GM21390 (cell line): ENCODE data around the gene CDCA7L.

ENCODE experiments used
- ATAC-seq: cut with Tn5 transposase; IDR thresholded peaks from one replicate; pipeline ENCODE4 v1.9.1; 2021; ENCODE audit not compliant: unreplicated experiment

Gene CDCA7L

DNA sequence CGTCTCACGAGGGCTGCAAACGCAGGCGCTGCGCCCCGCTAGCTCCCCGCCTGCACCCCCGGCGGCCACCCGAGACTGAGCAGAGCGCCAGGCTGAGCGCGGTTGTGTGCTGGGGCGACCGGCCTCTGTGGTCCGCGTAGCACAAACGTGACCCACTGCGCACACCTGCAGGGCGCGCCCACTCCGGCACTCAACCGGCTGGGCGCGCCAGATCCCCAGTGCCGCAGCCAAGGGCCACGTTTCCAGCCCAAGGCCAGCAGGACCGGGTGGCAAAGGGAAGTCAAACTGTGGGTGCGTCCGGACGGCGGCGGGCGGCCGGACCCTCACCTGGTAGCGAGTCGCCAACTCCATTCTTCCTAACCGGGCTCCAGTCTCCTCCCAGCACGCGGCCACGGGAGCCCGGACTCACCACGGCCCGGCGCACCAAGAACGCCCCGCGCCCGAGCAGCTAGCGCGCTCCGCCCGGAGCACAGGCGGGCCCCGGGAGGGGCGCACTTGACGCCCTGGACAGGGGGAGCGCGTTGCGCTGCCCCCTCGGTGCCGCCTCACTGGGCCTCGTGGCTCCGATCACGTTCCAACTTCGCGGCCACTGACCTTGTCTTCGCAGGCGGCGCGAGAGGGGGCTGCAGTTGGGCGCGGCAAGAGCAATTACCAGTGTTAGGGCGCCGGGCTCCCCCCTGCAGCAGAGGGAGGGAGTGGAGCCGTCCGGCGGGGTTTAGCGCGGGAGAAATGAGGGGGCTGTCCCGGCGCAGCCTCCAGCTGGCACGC, at the start of gene CDCA7L:
TSS of gene CDCA7L (minus strand) at position 446 of the 768 bp plus-strand sequence. CDS start at position 351, 95 bp downstream.
- ATAC-seq: peak; percentile 85

- ATAC-seq: no peak
Measured at GRCh38 chr7:21986096-21986495, 40.4 kb upstream of the CDCA7L start.

GRCh38 chr7:21984042-21984441, 38.3 kb upstream of the CDCA7L start:
- no peak for ATAC-seq

DNA sequence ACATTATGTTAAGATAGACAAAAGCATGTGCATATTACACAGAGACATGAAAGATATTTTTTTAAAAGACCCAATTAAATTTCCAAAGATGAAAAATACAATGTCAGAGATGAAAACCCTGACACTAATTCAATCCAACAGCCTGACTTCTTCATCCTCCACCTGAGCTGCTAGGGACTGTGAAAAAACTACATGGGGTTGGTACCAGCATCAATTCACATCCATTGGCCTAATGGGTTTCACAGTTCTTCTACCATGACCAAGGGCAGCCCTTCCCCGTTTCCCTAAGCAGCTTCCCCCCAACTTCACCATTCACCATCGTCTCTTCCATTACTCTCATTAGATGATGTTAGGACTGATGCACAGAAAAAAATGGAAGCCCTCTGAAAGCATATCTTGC, 37.4 kb upstream of the CDCA7L start:
- ATAC-seq: no peak

DNA sequence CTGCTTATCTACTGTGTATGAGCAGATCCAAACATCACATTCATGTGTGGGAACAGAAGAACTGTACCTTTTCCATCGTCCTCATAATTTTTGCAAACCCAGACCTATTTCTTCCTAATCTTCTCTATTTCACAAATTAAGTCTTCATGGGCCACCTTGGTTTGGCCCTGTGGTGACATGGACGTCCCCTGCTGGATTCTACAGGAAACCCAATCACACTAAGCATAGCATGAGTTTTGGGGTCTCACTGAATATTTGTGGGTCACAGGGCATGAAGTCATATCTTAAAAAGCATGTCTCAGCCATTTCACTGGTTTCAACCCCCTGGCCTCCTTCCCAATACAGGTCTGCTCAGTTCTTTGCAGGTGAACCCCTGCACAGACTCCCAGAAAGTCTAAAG, 35.8 kb upstream of the CDCA7L start:
- ATAC-seq: no peak

DNA sequence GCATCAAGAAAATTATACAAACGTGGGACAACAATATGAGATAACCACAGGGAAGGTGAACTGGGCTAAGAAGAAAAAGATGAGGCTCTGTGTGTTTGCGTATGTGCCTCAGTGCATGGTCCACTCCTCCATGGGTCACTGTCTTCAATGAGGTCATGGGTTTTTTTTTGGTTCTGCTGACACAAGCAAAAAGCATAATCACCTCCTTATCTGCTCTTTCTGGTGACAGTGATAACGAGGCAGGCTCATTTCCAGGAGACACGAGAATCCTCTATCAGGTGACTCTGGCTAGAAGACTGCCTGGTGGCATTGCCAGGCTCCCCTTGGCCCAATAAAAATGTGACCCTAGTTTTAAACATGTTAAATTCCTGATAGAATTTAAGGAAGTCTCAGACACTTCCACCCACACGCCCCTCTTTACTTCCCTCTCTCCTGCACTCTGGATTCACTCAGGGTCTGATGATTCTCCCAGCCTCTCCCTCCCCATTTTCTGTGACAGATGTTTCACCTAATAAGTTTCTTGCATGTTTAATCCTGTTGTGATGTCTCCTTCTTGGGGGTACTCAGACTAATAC, 35.3 kb upstream of the CDCA7L start:
- no peak for ATAC-seq

GRCh38 chr7:21972397-21972784, 26.7 kb upstream of the CDCA7L start:
- no peak for ATAC-seq

DNA sequence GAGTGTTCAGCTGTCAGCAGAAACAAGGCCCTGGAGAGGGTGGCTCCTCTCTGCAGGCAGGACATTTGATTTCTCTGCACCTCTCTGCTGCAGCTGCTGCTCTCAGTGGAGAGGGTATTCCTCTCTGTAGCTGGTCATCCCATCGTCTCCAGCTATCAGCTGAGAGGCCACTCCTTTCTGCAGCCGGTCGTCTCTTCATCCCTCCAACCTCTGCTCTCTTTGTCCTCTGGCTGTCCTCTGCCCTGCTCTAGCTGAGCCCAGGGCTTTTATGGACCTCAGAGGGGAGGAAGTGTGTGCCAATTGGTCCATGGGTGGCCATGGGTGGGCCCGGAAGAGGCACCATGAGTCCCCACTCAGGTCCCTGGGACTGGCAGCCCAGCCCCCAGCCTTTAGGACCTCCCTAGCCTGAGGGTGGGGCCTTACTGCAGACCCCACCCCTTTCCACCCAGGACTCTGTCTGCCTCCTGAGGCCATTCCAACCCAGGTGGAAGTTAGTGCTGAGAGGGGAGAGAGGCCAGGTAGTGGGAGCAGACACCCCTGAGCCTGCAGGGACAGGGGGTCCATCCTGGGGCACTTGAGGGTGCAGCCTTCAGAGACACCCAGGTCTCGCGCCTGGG, 26.2 kb upstream of the CDCA7L start:
- ATAC-seq: no peak

DNA sequence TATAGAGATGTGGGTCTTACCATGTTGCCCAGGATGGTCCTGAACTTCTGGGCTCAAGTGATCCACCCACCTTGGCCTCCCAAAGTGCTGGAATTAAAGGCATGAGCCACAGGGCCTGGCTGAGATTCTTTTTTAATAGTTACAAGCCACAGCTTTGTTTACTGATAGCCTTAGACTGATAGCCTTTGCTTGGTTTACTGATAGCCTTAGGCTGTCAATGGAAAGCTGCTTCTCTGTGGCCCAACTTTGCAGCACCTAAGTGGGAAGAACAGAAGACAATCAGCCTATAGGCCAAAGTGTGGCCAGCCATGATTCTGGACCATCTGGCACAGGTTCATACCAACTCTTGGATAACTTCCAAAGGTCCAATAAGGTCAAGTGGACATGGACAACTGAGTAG, 24.1 kb upstream of the CDCA7L start:
- ATAC-seq: no peak

- ATAC-seq: no peak
Measured at GRCh38 chr7:21967598-21968003, 21.9 kb upstream of the CDCA7L start.

- ATAC-seq: peak; percentile 93
Measured at GRCh38 chr7:21966271-21966670, 20.6 kb upstream of the CDCA7L start.

DNA sequence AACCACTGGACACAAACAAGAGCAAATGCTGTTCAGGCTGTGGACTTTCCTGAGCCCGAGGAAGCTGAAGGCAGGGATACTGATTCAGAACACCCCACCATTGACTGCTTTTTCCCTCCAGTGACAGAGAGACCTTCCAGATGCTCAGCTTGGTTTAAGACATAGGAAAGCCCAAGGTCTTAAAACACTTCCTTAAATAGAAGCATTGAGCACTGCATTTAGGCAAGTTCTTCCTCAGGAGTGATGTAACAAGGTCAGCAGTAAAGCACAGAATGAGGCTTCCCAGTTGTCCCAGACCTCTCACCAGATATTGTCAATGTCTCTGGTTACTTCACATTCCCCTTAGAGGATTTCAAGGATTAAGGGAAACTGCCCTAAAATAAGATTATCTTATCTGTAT, 19.6 kb upstream of the CDCA7L start:
- ATAC-seq: no peak

DNA sequence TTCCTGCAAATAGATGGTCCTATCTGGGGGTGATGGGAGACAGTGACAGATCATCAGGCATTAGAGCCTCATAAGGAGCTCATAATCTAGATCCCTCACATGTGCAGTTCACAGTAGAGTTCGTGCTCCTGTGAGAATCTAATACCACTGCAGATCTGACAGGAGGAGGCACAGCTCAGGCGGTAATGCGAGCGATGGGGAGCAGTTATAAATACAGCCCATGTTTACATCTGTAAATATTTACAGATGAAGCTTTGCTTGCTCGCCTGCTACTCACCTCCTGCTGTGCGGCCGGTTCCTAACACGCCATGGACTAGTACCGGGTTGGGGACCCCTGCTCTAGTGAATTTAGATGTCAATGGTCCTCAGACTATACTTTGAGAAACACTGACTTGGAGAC, 17.0 kb upstream of the CDCA7L start:
- ATAC-seq: no peak

DNA sequence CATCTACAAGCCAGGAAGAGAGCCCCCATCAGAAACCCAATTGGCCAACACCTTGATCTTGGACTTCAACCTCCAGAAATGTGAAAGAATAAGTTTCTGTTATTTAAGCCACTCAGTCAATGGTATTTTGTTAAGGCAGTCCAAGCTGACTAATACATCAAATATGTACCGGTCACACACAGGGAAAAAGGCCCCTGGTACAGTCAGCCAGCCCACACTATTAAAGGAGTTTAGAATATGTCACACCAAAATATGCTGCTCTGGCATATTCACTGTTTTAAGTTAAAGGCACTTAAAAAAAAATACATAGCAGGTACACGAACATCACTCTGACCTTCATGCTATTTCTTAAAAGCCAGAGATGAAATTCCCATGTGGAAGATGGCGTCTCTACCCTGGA, 15.2 kb upstream of the CDCA7L start:
- ATAC-seq: no peak

GRCh38 chr7:21959387-21959776, 13.7 kb upstream of the CDCA7L start:
- ATAC-seq: no peak

GRCh38 chr7:21953781-21954180, 8.1 kb upstream of the CDCA7L start:
- no peak for ATAC-seq

DNA sequence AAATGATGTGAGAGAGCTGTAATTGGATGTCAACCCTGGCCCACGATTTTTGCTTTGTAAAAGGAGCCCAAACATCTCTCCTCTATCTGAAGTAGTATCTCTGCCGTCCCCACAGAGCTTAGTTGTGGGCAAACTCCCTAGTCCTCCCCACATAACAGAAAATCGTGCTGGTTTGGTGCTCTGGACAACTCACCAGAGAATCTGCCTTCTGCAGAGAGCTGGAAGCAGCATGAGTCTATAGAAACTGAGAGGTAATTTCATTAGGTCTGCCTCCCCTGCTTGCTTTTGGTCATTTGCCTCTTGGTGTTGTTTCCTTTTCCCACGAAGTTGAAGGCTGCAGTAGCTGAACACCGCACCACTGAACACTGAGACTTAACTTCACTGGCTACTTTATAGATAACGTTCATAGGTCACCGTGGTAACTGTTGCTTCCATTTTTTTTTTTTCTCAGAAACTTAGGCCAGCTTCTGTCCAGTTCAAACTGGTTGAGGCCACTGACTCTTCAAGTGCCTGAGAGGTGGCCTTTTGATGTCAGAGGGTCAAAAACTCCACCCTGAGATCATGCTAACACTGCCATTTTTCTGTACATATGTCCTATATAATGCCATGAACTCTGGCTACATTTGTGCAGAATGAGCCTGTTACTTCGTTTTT, 3.3 kb upstream of the CDCA7L start:
- no peak for ATAC-seq

DNA sequence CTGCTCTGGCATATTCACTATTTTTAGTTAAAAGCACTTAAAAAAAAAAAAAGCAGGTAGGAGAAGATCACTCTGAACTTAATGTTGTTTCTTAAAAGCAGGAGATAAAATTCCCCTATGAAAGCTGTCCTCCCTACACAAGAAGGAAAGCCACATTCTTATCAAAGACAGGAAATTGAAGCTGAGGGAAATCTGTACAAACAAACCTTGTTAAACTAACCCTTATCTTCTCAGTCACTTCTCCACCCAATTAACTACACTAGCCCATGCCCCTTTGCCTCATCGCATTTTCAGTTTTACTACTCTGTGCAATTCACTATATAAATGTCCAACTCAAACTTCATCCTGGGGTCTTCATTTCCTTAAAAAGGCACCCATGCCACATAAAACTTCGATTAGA, 2.7 kb upstream of the CDCA7L start:
- ATAC-seq: no peak

DNA sequence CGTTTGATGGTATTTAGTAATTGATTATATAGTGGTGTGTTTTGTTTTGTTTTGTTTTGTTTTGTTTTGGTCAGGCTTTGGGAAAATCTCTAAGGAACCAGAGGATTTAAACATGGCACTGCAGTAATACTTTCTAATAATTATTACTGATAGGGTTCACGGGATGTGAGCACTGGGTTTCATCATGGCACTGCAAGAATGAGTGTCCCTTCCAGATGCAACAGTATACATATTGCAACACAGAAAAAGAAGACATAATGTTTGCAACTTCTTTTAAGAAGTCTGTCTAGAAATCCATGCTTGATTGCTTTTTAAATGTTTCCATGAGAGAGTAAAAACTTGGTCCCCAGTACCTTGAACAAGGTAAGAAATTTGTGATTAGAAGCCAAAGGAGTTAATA, 2.2 kb upstream of the CDCA7L start:
- no peak for ATAC-seq

DNA sequence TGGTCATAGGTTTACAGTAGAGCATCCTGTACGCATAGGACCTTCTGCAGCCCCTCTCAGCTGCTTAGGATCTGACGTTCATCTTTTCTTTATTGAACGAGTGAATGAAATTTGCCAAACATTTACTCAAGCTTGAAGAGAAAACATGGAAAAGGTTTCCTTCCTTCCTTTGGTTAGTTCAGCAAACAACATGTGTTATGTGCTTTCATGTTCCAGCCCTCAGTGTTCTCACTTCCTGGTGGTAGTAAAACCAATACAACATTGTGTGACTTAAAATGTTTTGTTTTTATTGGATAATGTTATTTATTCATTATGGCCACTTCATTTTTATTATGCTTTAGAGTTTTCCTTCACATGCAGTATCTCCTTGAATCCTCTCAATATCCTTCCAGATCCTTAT, 1.4 kb upstream of the CDCA7L start:
- ATAC-seq: no peak

DNA sequence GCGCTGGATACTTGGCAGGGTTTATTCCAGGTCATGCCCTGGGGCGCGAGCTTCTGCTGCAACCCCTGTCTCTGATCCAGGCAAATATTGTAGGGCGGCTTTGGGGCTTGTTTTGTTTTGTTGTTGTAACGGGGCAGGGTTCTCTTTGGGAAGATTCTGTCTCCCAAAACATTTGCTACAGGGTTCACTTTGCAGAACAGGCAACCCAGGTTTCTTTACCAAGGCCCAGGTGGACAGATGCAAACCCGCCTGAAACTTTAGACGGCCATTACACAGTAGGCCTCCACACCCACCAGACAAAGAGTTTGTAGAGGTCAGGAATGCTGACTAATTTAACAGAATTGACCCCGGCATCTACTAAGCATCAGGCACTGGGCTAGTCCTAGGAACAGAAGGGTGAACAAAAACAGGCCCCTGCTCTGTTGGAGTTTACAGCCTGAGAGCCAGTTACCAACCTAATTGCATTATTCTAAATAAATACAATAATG, 567 bp upstream of the CDCA7L start:
- ATAC-seq: no peak
